Cerebellar nuclear complex (tissue), 1 donor: Measurements from ENCODE around the gene MYH15.

Experiments
- DNase-seq, 2 experiments: peaks; one replicate each; lab custom pipeline; 2025; lab: John Stamatoyannopoulos, UW

MYH15 gene

GRCh38 chr3:108331792-108332191 is 178.6 kb downstream of the MYH15 start:
- no peak for DNase-seq
